OCI-LY3 (cell line): ENCODE measurements around the gene TPRN.

ENCODE experiments used
- H2AFZ ChIP-seq: fragments of 200-600, 300-600 bp; shearing (Covaris generic); 2 replicates; pipeline ENCODE4 v1.6.0; 2014; ENCODE audit warnings: antibody characterized with exemption, low read depth, low read length
- H3K27ac ChIP-seq: fragments of 200-600, 300-600 bp; sonication (generic); 2 replicates; pipeline ENCODE4 v1.5.1; 2014; ENCODE audit warnings: mild to moderate bottlenecking, low read length, moderate library complexity, mixed read lengths
- H3K27me3 ChIP-seq: fragments of 200-600, 300-600 bp; sonication (generic); 2 replicates; pipeline ENCODE4 v1.6.1; 2014; ENCODE audit warnings: low read depth, low read length, mixed read lengths
- H3K36me3 ChIP-seq: fragments of 200-600, 300-600 bp; sonication (generic); replicated peaks from 2 replicates; pipeline ENCODE3; 2014; ENCODE audit warnings: low read depth, low read length, mixed read lengths
- H3K4me1 ChIP-seq: fragments of 300-600, 200-600 bp; sonication (generic); 2 replicates; pipeline ENCODE4 v1.6.1; 2014; ENCODE audit warnings: low read length, mixed read lengths
- H3K4me2 ChIP-seq: fragments of 200-600, 300-600 bp; sonication (generic); 2 replicates; pipeline ENCODE4 v1.6.1; 2014; ENCODE audit warnings: low read length, mixed read lengths
- H3K4me3 ChIP-seq: fragments of 300-600, 200-600 bp; sonication (generic); 2 replicates; pipeline ENCODE4 v1.5.1; 2014; ENCODE audit warnings: antibody characterized with exemption, mild to moderate bottlenecking, low read length, moderate library complexity
- H3K79me2 ChIP-seq: fragments of 300-600, 200-600 bp; shearing (Covaris generic); 2 replicates; pipeline ENCODE4 v1.6.1; 2014; ENCODE audit warnings: mild to moderate bottlenecking, low read length, mixed read lengths
- H3K9ac ChIP-seq: fragments of 300-600, 200-600 bp; shearing (Covaris generic); 2 replicates; pipeline ENCODE4 v1.6.0; 2014; ENCODE audit warnings: mild to moderate bottlenecking, low read length, moderate library complexity
- H3K9me3 ChIP-seq: fragments of 200-600, 300-600 bp; shearing (Covaris generic); 2 replicates; pipeline ENCODE4 v1.6.1; 2014; ENCODE audit warnings: low read length, mixed read lengths; ENCODE audit not compliant: insufficient read depth
- H4K20me1 ChIP-seq: fragments of 200-600, 300-600 bp; sonication (generic); 2 replicates; pipeline ENCODE4 v1.6.1; 2016; ENCODE audit warnings: low read length, mixed read lengths; ENCODE audit not compliant: insufficient read depth
- EZH2phosphoT487 ChIP-seq: fragments of 200-600 bp; shearing (Covaris generic); IDR thresholded peaks from 2 replicates; pipeline ENCODE4 v1.6.1; 2018; ENCODE audit warnings: antibody characterized with exemption, mixed run types, low read depth
- TF ChIP-seq, protein P1 (sequence below): fragments of 200-600, 300-600 bp; sonication (generic); IDR thresholded peaks from 2 replicates; pipeline ENCODE4 v1.5.1; 2014; ENCODE audit warnings: antibody characterized with exemption, low read length, low read depth

TPRN gene

DNA sequence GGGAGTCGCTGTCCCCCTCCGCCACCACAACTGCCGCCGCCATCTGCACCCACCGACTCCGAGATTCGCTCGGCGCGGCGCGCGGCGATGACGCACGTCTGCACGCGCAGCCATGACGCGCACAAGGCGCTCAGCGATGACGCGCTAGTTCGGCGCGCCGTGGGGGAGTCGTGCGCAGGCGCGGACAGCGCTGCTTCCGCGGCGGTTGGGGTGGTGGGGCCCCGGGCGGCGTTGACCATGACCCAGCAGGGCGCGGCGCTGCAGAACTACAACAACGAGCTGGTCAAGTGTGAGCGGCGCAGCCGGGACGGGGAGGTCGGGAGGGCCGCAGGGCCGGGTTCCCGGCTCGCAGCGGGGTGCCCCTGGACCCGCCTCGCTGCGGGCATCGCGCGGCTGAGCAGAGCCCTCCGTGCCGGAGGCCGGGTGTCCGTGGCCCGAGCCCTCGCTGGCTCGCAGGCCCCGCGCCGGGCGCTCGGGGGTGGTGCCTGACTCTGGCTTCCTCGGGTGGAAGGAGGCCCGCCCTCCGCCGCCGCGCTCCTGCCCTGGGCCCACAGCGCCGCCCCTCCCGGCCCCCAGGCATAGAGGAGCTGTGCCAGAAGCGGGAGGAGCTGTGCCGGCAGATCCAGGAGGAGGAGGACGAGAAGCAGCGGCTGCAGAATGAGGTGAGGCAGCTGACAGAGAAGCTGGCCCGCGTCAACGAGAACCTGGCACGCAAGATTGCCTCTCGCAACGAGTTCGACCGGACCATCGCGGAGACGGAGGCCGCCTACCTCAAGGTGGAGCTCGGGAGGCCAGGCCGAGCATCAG is 11.8 kb downstream of the TPRN start, which contains the start of the genes ANAPC2 and SSNA1:
TSS of gene ANAPC2 (minus strand) at position 71 of the 807 bp plus-strand sequence. CDS start at position 43, 28 bp downstream.
TSS of gene SSNA1 (plus strand) at position 187 of the 807 bp plus-strand sequence. CDS start at position 238, 51 bp downstream.
- Histone ChIP-seq H3K27ac (peak within 1 kb of the TSS; percentile 80), H3K79me2 (peaks cover 46% of the 10 kb centered on the region)
- TF ChIP-seq, protein P1, sequence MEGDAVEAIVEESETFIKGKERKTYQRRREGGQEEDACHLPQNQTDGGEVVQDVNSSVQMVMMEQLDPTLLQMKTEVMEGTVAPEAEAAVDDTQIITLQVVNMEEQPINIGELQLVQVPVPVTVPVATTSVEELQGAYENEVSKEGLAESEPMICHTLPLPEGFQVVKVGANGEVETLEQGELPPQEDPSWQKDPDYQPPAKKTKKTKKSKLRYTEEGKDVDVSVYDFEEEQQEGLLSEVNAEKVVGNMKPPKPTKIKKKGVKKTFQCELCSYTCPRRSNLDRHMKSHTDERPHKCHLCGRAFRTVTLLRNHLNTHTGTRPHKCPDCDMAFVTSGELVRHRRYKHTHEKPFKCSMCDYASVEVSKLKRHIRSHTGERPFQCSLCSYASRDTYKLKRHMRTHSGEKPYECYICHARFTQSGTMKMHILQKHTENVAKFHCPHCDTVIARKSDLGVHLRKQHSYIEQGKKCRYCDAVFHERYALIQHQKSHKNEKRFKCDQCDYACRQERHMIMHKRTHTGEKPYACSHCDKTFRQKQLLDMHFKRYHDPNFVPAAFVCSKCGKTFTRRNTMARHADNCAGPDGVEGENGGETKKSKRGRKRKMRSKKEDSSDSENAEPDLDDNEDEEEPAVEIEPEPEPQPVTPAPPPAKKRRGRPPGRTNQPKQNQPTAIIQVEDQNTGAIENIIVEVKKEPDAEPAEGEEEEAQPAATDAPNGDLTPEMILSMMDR = peak; percentile 39
- TF ChIP-seq EZH2phosphoT487 = no peak

GRCh38 chr9:137188086-137188489 is 12.5 kb downstream of the TPRN start:
- peaks cover 46% of the 10 kb centered on the region for H3K79me2 ChIP-seq
- peak overlapping the region; percentile 86 for H3K4me3 ChIP-seq
- peaks cover 18% of the 10 kb centered on the region for H3K4me1 ChIP-seq
- peak overlapping the region; percentile 87 for H3K4me2 ChIP-seq
- H4K20me1 ChIP-seq = no peaks in the 10 kb centered on the region
- H3K9me3 ChIP-seq = no peaks in the 10 kb centered on the region
- H2AFZ ChIP-seq = no peak overlapping the region
- TF ChIP-seq, protein P1 = no peak
- TF ChIP-seq EZH2phosphoT487 = no peak
- H3K9ac ChIP-seq = peak overlapping the region; percentile 74
- H3K27ac ChIP-seq = peak overlapping the region; percentile 26; the same call in 1 of the 2 replicates
- peaks cover 13% of the 10 kb centered on the region for H3K36me3 ChIP-seq
- H3K27me3 ChIP-seq = no peaks in the 10 kb centered on the region

More for the DNA sequence above, 11.8 kb downstream of the TPRN start, which contains the start of the genes ANAPC2 and SSNA1:
- peak within 1 kb of the TSS; percentile 90 for H3K4me2 ChIP-seq
- H3K4me1 ChIP-seq = peaks cover 18% of the 10 kb centered on the region
- H4K20me1 ChIP-seq = no peaks in the 10 kb centered on the region
- peak within 1 kb of the TSS; percentile 86 for H3K4me3 ChIP-seq
- H3K9ac ChIP-seq = peak within 1 kb of the TSS; percentile 80
- H2AFZ ChIP-seq = no peak within 1 kb of the TSS
- H3K9me3 ChIP-seq = no peaks in the 10 kb centered on the region
- no peaks in the 10 kb centered on the region for H3K27me3 ChIP-seq
- H3K36me3 ChIP-seq = peaks cover 8% of the 10 kb centered on the region

DNA sequence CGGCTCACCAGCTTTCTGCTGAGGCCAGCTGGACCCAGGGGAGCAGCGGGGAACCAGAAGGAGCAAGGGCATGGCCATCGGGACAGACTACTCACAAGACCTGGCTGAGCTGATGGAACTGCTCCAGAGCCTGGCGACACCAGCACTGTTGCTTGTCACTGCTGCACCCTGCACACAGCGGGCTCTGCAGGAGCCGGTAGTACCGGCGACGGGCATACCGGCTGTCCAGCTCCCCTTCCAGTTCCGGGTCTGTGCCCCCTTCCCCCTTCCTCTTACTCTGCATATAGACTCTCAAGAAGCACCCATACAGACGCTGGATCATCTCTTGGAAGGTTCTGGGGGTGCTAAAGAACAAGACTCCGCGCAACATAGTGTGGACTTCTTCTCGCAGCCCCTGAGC is 13.2 kb downstream of the TPRN start:
- Histone ChIP-seq H3K36me3 (peaks cover 19% of the 10 kb centered on the region), H3K4me3 (peak overlapping the region; percentile 86), H3K27ac (no peak overlapping the region), H2AFZ (no peak overlapping the region), H3K4me1 (peaks cover 18% of the 10 kb centered on the region), H3K27me3 (no peaks in the 10 kb centered on the region), H3K9me3 (no peaks in the 10 kb centered on the region), H3K9ac (peak overlapping the region; percentile 74; the same call in 1 of the 2 replicates), H4K20me1 (no peaks in the 10 kb centered on the region), H3K79me2 (peaks cover 46% of the 10 kb centered on the region), H3K4me2 (peak overlapping the region; percentile 87)
- TF ChIP-seq, protein P1 = no peak
- no peak for TF ChIP-seq EZH2phosphoT487

DNA sequence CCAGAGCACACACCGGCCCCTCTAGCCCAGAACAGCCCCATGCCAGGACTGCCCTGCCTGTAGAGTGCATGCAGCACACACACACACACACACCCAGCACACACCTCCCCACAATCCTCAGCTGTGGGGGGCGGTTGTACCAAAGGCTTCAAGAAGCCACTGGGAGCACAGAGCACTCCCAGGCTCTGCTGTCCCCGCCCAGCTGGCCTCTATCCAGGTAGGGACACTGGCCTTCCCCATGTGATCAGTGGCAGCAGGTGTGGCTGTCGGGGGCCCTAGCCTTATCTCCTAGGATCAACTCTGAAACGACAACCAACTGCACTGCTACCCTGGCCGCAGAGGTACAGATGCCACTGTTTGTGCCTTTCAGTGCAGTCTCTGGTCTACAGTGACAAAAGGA is 14.2 kb downstream of the TPRN start:
- peaks cover 46% of the 10 kb centered on the region for H3K79me2 ChIP-seq
- no peaks in the 10 kb centered on the region for H4K20me1 ChIP-seq
- no peak overlapping the region for H3K4me3 ChIP-seq

More for the DNA sequence above, 14.2 kb downstream of the TPRN start:
- Histone ChIP-seq H3K4me2 (no peak overlapping the region; the same call in 1 of the 2 replicates), H3K4me1 (peaks cover 18% of the 10 kb centered on the region), H3K9ac (no peak overlapping the region), H3K36me3 (peaks cover 22% of the 10 kb centered on the region), H3K27me3 (no peaks in the 10 kb centered on the region), H3K27ac (no peak overlapping the region), H3K9me3 (no peaks in the 10 kb centered on the region), H2AFZ (no peak overlapping the region)
- no peak for TF ChIP-seq EZH2phosphoT487
- TF ChIP-seq, protein P1 = no peak
